Neutrophil (primary cell): ENCODE data around the gene PDCD10.

ENCODE experiments used
- H3K27ac ChIP-seq: fragments of 200-600 bp; sonication (generic); 2 replicates; pipeline ENCODE4 v1.5.1; 2016; ENCODE audit warnings: mild to moderate bottlenecking, moderate library complexity
- H3K27me3 ChIP-seq: fragments of 200-600 bp; sonication (generic); 2 replicates; pipeline ENCODE4 v1.6.0; 2016; ENCODE audit warnings: mild to moderate bottlenecking
- H3K36me3 ChIP-seq: fragments of 200-600 bp; sonication (generic); 2 replicates; pipeline ENCODE4 v1.5.1; 2017
- H3K4me1 ChIP-seq, 2 experiments: fragments of 200-600 bp in 1 of 2; sonication (generic) in 1 of 2; 1 replicate in 1 of 2; 2 replicates in 1 of 2; pipeline versions ENCODE4 v1.5.1 to v1.6.1; 2013 to 2016; ENCODE audit warnings: low read depth in 1 of 2, low read length in 1 of 2, mild to moderate bottlenecking in 1 of 2, moderate library complexity in 1 of 2; ENCODE audit not compliant: control insufficient read depth in 1 of 2, insufficient read depth in 1 of 2
- H3K4me3 ChIP-seq, 2 experiments: fragments of 200-600 bp in 1 of 2; sonication (generic) in 1 of 2; 1 replicate in 1 of 2; 2 replicates in 1 of 2; pipeline ENCODE4 v1.5.1; 2013 to 2016; ENCODE audit warnings: low read depth in 1 of 2, low read length in 1 of 2, mild to moderate bottlenecking in 1 of 2, moderate library complexity in 1 of 2
- H3K9me3 ChIP-seq: fragments of 200-600 bp; sonication (generic); 2 replicates; pipeline ENCODE4 v1.5.1; 2016
- TF ChIP-seq, protein P1 (sequence below): fragments of 200-600 bp; sonication (generic); IDR thresholded peaks from 2 replicates; pipeline ENCODE4 v1.5.1; 2016; ENCODE audit warnings: antibody characterized with exemption

PDCD10 gene

GRCh38 chr3:167653155-167653554 is 81.5 kb downstream of the PDCD10 start:
- TF ChIP-seq, protein P1, sequence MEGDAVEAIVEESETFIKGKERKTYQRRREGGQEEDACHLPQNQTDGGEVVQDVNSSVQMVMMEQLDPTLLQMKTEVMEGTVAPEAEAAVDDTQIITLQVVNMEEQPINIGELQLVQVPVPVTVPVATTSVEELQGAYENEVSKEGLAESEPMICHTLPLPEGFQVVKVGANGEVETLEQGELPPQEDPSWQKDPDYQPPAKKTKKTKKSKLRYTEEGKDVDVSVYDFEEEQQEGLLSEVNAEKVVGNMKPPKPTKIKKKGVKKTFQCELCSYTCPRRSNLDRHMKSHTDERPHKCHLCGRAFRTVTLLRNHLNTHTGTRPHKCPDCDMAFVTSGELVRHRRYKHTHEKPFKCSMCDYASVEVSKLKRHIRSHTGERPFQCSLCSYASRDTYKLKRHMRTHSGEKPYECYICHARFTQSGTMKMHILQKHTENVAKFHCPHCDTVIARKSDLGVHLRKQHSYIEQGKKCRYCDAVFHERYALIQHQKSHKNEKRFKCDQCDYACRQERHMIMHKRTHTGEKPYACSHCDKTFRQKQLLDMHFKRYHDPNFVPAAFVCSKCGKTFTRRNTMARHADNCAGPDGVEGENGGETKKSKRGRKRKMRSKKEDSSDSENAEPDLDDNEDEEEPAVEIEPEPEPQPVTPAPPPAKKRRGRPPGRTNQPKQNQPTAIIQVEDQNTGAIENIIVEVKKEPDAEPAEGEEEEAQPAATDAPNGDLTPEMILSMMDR, result no peak
- Histone ChIP-seq H3K4me1 (no peaks in the 10 kb centered on the region), H3K27ac (no peak overlapping the region), H3K9me3 (no peaks in the 10 kb centered on the region), H3K36me3 (no peaks in the 10 kb centered on the region), H3K27me3 (no peaks in the 10 kb centered on the region), H3K4me3 (no peak overlapping the region)

DNA sequence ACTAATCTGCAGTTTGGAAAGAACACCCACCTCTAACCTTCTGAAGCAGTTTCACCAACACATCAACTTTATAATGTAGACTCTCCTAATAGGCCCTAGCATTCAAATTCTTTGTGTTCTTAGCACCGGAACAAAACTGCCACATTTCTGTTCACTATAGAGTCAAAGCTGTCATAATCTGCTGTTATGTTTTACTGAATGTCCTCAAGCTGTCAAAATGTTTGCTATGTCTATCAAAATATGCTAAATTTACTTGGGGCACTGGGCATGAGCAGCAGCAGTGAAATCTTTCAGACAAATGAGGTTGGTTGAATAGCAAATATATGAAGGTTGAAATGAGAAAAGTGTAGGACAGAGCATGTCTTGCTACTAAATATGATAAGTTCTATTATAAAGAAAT is 82.9 kb downstream of the PDCD10 start:
- no peak overlapping the region for H3K4me3 ChIP-seq
- no peak overlapping the region for H3K27ac ChIP-seq
- no peaks in the 10 kb centered on the region for H3K9me3 ChIP-seq
- H3K4me1 ChIP-seq, result no peaks in the 10 kb centered on the region
- TF ChIP-seq, protein P1, result no peak
- H3K36me3 ChIP-seq, result no peaks in the 10 kb centered on the region
- H3K27me3 ChIP-seq, result no peaks in the 10 kb centered on the region

DNA sequence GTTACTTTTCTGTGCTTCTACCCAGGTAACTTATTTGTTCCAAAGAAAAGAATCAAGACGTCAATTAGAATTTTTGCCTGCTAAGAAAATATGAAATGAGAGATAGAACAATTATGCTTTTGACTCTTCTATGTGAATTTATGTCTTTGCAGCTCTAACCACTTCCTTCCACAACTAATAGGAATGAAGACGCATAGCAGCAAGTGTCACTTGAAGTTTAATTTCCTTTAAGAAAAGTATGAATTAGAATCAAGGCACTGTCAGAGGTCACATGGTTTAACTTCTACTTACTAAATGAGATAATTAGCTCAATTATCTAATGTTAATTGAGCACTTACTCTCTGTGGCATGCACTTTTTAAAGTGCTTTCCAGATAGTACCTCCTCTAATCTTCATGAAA is 84.2 kb downstream of the PDCD10 start:
- TF ChIP-seq, protein P1, result no peak
- Histone ChIP-seq H3K27ac (no peak overlapping the region), H3K9me3 (no peaks in the 10 kb centered on the region)

GRCh38 chr3:167649746-167650145 is 84.9 kb downstream of the PDCD10 start:
- TF ChIP-seq, protein P1, result no peak
- H3K36me3 ChIP-seq, result no peaks in the 10 kb centered on the region
- no peak overlapping the region for H3K27ac ChIP-seq
- no peaks in the 10 kb centered on the region for H3K27me3 ChIP-seq
- H3K9me3 ChIP-seq, result no peaks in the 10 kb centered on the region
- no peak overlapping the region for H3K4me3 ChIP-seq
- H3K4me1 ChIP-seq, result no peaks in the 10 kb centered on the region

More for the DNA sequence above, 84.2 kb downstream of the PDCD10 start:
- Histone ChIP-seq H3K4me1 (no peaks in the 10 kb centered on the region), H3K27me3 (no peaks in the 10 kb centered on the region), H3K36me3 (no peaks in the 10 kb centered on the region), H3K4me3 (no peak overlapping the region)

DNA sequence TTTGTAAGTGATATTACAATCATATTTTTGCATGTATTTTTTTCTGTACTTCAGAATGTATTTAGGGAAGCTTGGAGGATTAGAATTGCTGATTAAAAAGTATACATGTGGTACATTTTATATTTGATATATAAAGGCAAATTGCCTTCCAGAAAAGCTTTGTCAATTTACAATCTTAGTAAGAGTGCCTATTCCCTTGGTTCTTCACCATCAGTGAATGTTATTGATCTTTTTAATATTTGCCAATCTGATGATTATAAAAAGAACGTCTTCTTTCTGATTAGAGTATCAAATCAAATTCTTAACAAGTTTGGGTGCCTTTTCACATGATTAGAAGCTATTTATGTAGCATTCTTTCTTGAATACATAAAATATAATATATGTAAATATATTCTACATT is 90.1 kb downstream of the PDCD10 start:
- Histone ChIP-seq H3K9me3 (no peaks in the 10 kb centered on the region), H3K27ac (no peak overlapping the region), H3K4me1 (no peaks in the 10 kb centered on the region), H3K36me3 (no peaks in the 10 kb centered on the region), H3K27me3 (no peaks in the 10 kb centered on the region), H3K4me3 (no peak overlapping the region)
- TF ChIP-seq, protein P1, result no peak
